Measurements from ENCODE around the gene NAPSA. TPM values are rescaled to one million over a fixed set of nuclear protein-coding genes. Genes with fewer than 3 reads are reported as not detected.
"Not testable (repeated sequence)": the region's sequence is repeated elsewhere in the genome, so short reads cannot be mapped to it uniquely, and the experiment has no call there.

Gene NAPSA
- total RNA-seq, 4 donors from 2014 or later, result 1.6 to 5.0 (median 3.1) TPM

- intact Hi-C loops (cut with DNase I; ENCODE audit: low total_unique reads), result no loop called here
- Histone ChIP-seq H3K4me3 (no peak overlapping the region), H3K27me3 (no peaks in the 10 kb centered on the region), H3K27ac (no peak overlapping the region), H3K9me3 (no peaks in the 10 kb centered on the region), H3K36me3 (no peaks in the 10 kb centered on the region), H3K4me1 (no peaks in the 10 kb centered on the region)
- DNase-seq, result no peak
- TF ChIP-seq POLR2A (IDR thresholded peaks at IDR 0.05) (peak; percentile 24), EP300 (IDR thresholded peaks at IDR 0.05; ENCODE audit: low read depth) (no peak)
- 53 to 90% methylated on average over 4 to 8 of the region's 8 CpGs for WGBS, 2 donors (ENCODE audit: low coverage in 1 of 2)
- in situ Hi-C loops (cut with MboI; ENCODE audit: low pct_ligation_motif_present in 1 of 4, low pct_unique_long_range_greater_than_20kb in 1 of 4, low sequenced_read_pairs in 3 of 4), result no loop called here
These were observed 20.6 kb downstream of the NAPSA start for GRCh38 chr19:50344661-50345318.

- intact Hi-C loops (cut with DNase I; ENCODE audit: low total_unique reads) (no loop called here), in situ Hi-C loops (cut with MboI; ENCODE audit: low pct_ligation_motif_present in 1 of 4, low pct_unique_long_range_greater_than_20kb in 1 of 4, low sequenced_read_pairs in 3 of 4) (no loop called here)
- Histone ChIP-seq H3K4me1 (no peaks in the 10 kb centered on the region), H3K36me3 (no peaks in the 10 kb centered on the region), H3K27ac (no peak overlapping the region), H3K4me3 (no peak overlapping the region), H3K9me3 (no peaks in the 10 kb centered on the region), H3K27me3 (no peaks in the 10 kb centered on the region)
- 75% methylated on average over 3 of the region's 3 CpGs; no CpG with 5 or more reads in 1 of the 2 donors for WGBS, 2 donors (ENCODE audit: low coverage in 1 of 2)
- TF ChIP-seq POLR2AphosphoS5 (IDR thresholded peaks at IDR 0.05) (no peak), EP300 (IDR thresholded peaks at IDR 0.05; ENCODE audit: low read depth) (no peak), POLR2A (IDR thresholded peaks at IDR 0.05) (no peak), CTCF (IDR thresholded peaks at IDR 0.05) (no peak)
- no peak for DNase-seq
These were observed 24.3 kb downstream of the NAPSA start for GRCh38 chr19:50341091-50341564.

GRCh38 chr19:50340331-50340730, 25.1 kb downstream of the NAPSA start:
- TF ChIP-seq POLR2A (IDR thresholded peaks at IDR 0.05) (no peak), CTCF (IDR thresholded peaks at IDR 0.05) (no peak), POLR2AphosphoS5 (IDR thresholded peaks at IDR 0.05) (no peak), EP300 (IDR thresholded peaks at IDR 0.05; ENCODE audit: low read depth) (no peak)
- Histone ChIP-seq H3K27me3 (no peaks in the 10 kb centered on the region), H3K9me3 (no peaks in the 10 kb centered on the region), H3K27ac (no peak overlapping the region), H3K4me1 (no peaks in the 10 kb centered on the region), H3K4me3 (no peak overlapping the region), H3K36me3 (no peaks in the 10 kb centered on the region)
- intact Hi-C loops (cut with DNase I; ENCODE audit: low total_unique reads) (no loop called here), in situ Hi-C loops (cut with MboI; ENCODE audit: low pct_ligation_motif_present in 1 of 4, low pct_unique_long_range_greater_than_20kb in 1 of 4, low sequenced_read_pairs in 3 of 4) (no loop called here)
- no peak for DNase-seq

- H3K27me3 ChIP-seq, result peaks cover 14% of the 10 kb centered on the region
- in situ Hi-C loops (cut with MboI; ENCODE audit: low pct_ligation_motif_present in 1 of 4, low pct_unique_long_range_greater_than_20kb in 1 of 4, low sequenced_read_pairs in 3 of 4), result not testable (repeated sequence)
- WGBS, 2 donors (ENCODE audit: low coverage in 1 of 2), result 84 to 90% methylated on average over 2 to 6 of the region's 6 CpGs
These were observed 28.4 kb downstream of the NAPSA start for GRCh38 chr19:50337031-50337430.

GRCh38 chr19:50334741-50335421, 30.6 kb downstream of the NAPSA start:
- TF ChIP-seq EP300 (IDR thresholded peaks at IDR 0.05; ENCODE audit: low read depth), result no peak
- Histone ChIP-seq H3K27me3 (peaks cover 35% of the 10 kb centered on the region), H3K27ac (no peak overlapping the region), H3K4me3 (no peak overlapping the region), H3K9me3 (no peaks in the 10 kb centered on the region), H3K36me3 (no peaks in the 10 kb centered on the region), H3K4me1 (peaks cover 0 to 37% (median 28%) of the 10 kb centered on the region in 4 donors)
- in situ Hi-C loops (cut with MboI; ENCODE audit: low pct_ligation_motif_present in 1 of 4, low pct_unique_long_range_greater_than_20kb in 1 of 4, low sequenced_read_pairs in 3 of 4) (no loop called here), intact Hi-C loops (cut with DNase I; ENCODE audit: low total_unique reads) (no loop called here)
- DNase-seq, result no peak
- 84% methylated on average over 12 of the region's 12 CpGs; no CpG with 5 or more reads in 1 of the 2 donors for WGBS, 2 donors (ENCODE audit: low coverage in 1 of 2)

More at GRCh38 chr19:50337031-50337430, 28.4 kb downstream of the NAPSA start:
- DNase-seq; H3K36me3 ChIP-seq; intact Hi-C loops (cut with DNase I; ENCODE audit: low total_unique reads); H3K27ac ChIP-seq; H3K9me3 ChIP-seq; H3K4me3 ChIP-seq: not testable (repeated sequence)
- peaks cover 0 to 19% (median 15%) of the 10 kb centered on the region in 4 donors for H3K4me1 ChIP-seq

Measured in transverse colon (tissue), 4 donors.